IPS-NIHi7 (cell line): ENCODE results near the gene FARS2.

Experiments used
- DNase-seq: peaks from one replicate; pipeline ENCODE4 v3.0.0; 2012; ENCODE audit warnings: mixed read lengths; ENCODE audit errors: extremely low spot score

Gene FARS2

GRCh38 chr6:5325173-5325572 is 63.9 kb downstream of the FARS2 start:
- no peak for DNase-seq

- DNase-seq: no peak
Observed at GRCh38 chr6:5326022-5326641, 64.8 kb downstream of the FARS2 start.

DNA sequence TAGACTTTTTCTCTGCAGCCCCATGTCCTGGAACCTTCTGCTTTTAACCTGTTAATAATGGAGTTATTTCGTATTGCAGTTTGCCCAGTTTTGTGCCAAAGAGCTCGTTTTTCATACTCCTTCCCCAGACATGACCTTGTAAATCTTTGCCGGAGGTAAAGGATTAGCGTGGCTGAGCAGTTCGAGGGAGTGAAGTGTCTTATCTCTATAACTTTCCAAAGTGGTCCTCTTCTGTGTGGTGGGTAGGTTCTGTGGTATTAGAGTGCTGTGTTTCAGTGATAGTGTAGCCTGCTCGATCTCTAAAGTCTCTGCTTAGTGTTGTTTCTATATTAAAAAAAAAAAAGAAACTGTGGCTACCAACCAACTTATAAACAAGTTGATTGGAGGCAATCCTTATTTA is 67.5 kb downstream of the FARS2 start:
- no peak for DNase-seq

DNA sequence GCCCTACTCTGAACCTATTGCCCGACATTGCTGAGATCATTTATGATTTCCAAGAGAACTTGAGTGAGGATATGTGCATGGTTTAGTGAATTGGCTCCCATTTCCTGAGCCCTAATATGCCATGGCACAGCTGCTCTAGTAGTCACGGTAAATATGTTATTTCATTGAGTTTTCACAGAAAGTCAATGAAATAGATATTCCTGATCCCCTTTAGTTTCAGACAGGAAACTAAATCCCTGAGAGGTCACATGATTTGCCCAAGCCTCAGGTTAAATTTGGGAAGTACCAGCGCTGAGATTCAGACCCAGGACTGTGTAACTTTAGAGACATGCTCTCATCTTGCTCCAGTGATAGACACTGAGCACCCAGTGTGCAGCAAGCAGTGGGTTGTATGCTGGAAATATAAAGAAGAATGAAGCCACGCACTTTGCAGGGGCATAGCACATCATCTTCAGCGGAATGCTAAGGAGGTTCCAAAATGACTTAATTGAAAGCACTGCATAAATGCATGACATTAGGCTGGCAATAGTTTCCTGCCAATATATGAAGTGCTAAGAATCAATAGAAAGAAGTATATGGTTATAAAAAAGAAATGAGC is 70.6 kb downstream of the FARS2 start:
- no peak for DNase-seq

- DNase-seq: no peak
Observed at GRCh38 chr6:5333658-5334057, 72.3 kb downstream of the FARS2 start.

DNA sequence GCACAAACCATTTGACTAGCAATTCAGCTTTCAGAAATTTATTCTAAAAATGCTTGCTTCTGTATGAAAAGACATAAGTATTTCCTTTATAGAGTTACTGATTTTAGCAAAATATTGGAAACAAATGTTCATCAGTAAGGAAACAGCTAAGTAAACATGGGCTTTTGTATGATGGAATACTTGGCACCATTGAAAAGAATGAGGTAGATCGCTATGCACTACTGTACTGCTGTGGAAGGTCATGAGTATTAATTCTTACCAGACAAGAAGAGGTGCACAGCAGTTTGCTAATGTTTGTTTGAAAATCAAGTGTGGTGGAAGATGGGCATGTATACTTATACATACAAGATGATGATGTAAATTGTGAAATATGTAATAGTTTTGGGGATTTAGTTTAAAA is 73.0 kb downstream of the FARS2 start:
- DNase-seq: no peak

GRCh38 chr6:5335020-5335419 is 73.7 kb downstream of the FARS2 start:
- DNase-seq: no peak

DNA sequence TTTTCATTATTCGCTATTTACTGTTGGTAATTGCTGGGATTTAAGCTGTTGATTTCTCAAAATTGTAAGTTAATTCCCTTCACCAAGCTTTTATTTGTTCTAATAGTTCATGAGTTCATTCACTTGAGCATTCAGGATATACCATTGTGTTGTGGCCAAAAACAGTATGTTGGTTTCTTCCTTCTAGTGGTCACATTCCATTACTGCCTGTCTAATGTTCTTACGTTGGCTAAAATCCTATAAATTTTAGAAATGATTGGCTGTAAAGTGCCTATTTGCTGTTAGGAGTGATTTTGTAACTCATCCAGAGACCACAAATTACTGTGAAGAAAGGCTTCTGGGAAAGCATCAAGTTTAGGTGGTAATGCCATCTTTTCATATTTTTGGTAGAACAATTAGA is 76.3 kb downstream of the FARS2 start:
- DNase-seq: no peak

- DNase-seq: no peak
Observed at GRCh38 chr6:5338177-5338960, 77.1 kb downstream of the FARS2 start.

DNA sequence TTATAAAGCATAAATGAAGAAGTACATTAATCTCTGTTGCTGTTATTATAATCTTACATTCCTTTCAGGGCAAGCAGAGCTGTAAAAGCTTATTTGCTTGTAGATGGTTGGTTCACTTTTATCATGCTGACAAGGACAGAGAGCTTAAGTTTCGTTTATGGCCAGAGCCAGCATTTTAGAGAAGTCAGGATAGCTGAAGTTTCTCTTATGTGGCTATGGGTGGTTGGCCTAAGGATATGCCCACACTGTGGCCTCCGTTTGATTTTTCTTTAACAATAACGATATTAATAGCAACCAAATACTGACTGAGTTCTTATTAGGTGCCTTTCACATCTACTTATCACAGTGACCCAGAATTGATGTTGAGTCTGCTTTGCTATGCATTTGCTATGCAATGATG is 78.5 kb downstream of the FARS2 start:
- DNase-seq: no peak

- DNase-seq: no peak
Observed at GRCh38 chr6:5341845-5342244, 80.5 kb downstream of the FARS2 start.

GRCh38 chr6:5343998-5344397 is 82.7 kb downstream of the FARS2 start:
- peak; percentile 14 for DNase-seq

DNA sequence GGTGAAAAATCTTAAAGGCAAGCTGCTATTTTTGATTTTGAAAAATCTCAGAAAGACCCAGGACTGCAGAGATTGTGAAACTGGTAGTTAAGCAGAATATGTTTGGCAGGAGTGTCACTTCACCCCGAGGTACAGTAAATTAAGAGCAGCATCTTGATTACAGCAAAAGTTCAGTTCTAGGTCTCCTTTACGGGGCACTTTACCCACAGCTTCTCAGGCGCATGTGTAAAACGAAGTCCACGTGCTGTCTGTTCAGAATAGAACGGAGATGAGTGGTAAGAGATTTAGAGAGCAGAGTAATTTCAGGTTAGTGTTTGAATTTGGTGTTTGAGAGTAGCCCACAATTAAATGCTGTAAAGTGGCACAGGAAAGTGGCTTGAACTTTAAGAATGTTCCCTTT is 84.0 kb downstream of the FARS2 start:
- no peak for DNase-seq

GRCh38 chr6:5351552-5352210 is 90.4 kb downstream of the FARS2 start:
- DNase-seq: no peak

GRCh38 chr6:5353971-5354370 is 92.7 kb downstream of the FARS2 start:
- DNase-seq: no peak

DNA sequence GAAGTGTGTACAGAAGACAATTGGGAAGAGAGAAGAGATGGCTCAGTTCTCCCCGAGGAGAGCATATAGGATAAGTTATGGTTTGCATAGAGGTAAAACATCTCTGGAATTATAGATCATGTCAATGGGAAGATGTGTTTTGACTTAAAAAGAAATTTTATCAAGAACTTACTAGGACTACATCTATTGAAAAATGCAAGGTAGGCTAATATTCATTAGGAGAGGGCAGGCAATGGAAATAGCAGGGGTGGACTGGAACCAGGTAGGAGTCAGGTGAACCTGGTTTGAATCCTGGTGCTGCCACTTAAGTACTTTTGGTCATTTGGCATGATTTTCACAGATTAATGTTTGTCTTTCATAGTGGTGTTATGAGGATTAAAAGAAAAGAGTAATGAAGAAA is 96.2 kb downstream of the FARS2 start:
- DNase-seq: no peak

GRCh38 chr6:5359417-5359816 is 98.1 kb downstream of the FARS2 start:
- no peak for DNase-seq

DNA sequence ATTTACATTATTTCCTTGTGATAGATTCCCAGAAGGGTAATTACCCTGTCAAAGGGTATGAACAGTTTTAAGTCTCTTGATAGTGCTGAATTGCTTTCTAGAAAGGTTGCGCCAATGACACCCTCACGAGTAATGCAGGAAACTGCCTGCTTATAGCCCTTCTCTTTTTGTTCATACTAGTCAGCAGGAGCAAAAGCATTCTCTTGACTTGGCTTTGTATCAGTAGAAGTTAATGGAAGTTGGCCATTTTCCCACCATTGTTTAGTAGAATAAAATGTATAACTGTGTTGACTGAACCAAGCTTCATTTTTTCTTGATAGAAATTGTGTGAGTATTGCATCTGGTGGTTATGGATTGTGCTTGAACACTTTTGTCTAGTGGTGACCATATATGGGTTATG is 100.1 kb downstream of the FARS2 start:
- DNase-seq: no peak

DNA sequence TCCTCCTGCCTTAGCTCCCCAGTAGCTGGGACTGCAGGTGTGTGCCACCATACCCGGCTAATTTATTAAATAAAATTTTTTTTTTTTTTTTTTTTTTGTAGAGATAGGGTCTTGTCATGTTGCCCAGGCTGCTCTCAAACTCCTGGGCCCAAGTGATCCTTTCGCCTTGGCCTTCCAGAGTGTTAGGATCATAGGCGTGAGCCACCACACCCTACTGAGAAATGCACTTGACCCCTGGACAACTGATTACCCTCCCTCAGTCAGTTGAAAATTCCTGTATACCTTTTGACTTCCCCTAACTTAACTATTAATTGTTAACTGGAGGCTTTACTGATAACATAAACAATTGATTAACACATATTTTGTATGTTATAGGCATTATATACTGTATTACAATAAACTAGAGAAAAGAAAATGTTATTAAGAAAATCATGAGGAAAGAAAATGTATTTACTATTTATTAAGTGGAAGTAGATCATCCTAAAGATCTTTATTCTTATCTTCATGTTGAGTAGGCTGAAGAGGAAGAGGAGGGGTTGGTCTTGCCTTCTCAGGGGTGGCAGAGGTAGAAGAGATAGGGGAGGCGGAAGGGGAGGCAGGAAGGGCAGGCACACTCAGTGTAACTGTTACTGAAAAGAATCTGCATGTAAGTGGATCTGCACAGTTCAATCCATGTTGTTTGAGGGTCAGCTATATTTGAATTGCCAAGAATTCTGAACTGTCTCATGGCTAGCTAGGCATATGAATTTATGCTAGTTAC is 104.3 kb downstream of the FARS2 start:
- no peak for DNase-seq

DNA sequence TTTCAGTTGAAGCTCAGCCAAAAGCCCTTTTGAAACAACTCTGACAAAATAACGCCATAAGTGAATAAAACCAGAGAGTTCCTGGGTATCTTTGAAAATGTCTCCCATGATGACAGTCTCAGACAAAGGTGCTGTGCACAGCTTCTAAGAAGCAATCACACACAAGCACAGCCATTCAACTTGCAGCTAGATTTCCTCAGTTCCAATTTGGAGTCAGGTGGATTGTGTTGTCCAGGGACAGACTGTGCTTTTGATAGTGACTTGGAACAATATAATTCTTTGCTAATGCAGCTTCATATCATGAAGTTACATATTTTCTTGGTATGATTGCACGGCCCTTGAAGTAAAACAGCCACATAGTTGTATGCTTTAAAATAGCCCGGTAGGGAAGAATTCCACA is 105.6 kb downstream of the FARS2 start:
- no peak for DNase-seq

DNA sequence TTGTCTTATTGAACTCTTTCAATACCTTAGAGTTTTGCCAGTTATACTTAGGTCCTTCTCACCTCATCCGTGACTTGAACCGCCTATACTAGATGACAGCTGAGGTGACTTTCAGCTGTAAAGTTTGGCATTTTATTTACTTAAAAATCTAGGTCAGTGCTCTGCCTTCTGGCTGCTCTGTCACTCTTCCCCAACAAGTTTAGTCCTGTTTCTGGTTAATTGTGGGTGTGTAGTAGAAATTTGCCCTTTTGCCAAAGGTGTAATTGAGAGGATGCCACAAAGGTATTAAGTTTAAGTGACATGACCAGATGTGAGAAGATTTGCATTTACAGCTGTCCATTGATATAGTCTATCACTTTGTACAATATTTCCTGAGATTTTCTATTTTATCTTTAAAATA is 106.2 kb downstream of the FARS2 start:
- no peak for DNase-seq

- no peak for DNase-seq
Observed at GRCh38 chr6:5373430-5373829, 112.1 kb downstream of the FARS2 start.
